ENCODE measurements around the gene OR3A3.
"Not testable (repeated sequence)": the region's sequence is repeated elsewhere in the genome, so short reads cannot be mapped to it uniquely, and the experiment has no call there.

- not testable (repeated sequence) for TF ChIP-seq POLR2A (IDR thresholded peaks at IDR 0.05; ENCODE audit: low read length); GATA1 (IDR thresholded peaks at IDR 0.05; ENCODE audit: low read depth, low read length)
Observed at GRCh38 chr17:3397801-3398200, 13.4 kb upstream of the OR3A3 start.
